Middle frontal gyrus (tissue), 1 donor: ENCODE results near the gene LRIG2.
A peak's percentile ranks its signal among the peaks of the same experiment; 100 is the strongest.
"Not testable (repeated sequence)": the region's sequence is repeated elsewhere in the genome, so short reads cannot be mapped to it uniquely, and the experiment has no call there.

Source experiments
- DNase-seq: peaks from one replicate; pipeline ENCODE4 v3.0.0-alpha.2; 2015; ENCODE audit warnings: low spot score; ENCODE audit errors: extremely low spot score

LRIG2 gene

GRCh38 chr1:113126207-113126606, 53.2 kb downstream of the LRIG2 start:
- no peak for DNase-seq

- no peak for DNase-seq
Observed at GRCh38 chr1:113128116-113128515, 55.1 kb downstream of the LRIG2 start.

- DNase-seq = no peak
Observed at GRCh38 chr1:113129529-113130185, 56.7 kb downstream of the LRIG2 start.

- no peak for DNase-seq
Observed at GRCh38 chr1:113133038-113133437, 60.0 kb downstream of the LRIG2 start.

- DNase-seq = no peak
Observed at GRCh38 chr1:113133759-113134158, 60.8 kb downstream of the LRIG2 start.

GRCh38 chr1:113135460-113135859, 62.5 kb downstream of the LRIG2 start:
- DNase-seq = no peak

- DNase-seq = no peak
Observed at GRCh38 chr1:113136476-113136875, 63.5 kb downstream of the LRIG2 start.

GRCh38 chr1:113137563-113137962, 64.6 kb downstream of the LRIG2 start:
- DNase-seq = no peak

GRCh38 chr1:113138778-113139177, 65.8 kb downstream of the LRIG2 start:
- DNase-seq = no peak

GRCh38 chr1:113140176-113140575, 67.2 kb downstream of the LRIG2 start:
- no peak for DNase-seq

- DNase-seq = peak; percentile 62
Observed at GRCh38 chr1:113140588-113141446, 67.8 kb downstream of the LRIG2 start.

- no peak for DNase-seq
Observed at GRCh38 chr1:113141650-113142473, 68.9 kb downstream of the LRIG2 start.

- DNase-seq = no peak
Observed at GRCh38 chr1:113142791-113143190, 69.8 kb downstream of the LRIG2 start.

GRCh38 chr1:113146242-113147072, 73.5 kb downstream of the LRIG2 start:
- DNase-seq = no peak

- DNase-seq = no peak
Observed at GRCh38 chr1:113147073-113147625, 74.2 kb downstream of the LRIG2 start.

GRCh38 chr1:113147826-113148225, 74.8 kb downstream of the LRIG2 start:
- no peak for DNase-seq

- not testable (repeated sequence) for DNase-seq
Observed at GRCh38 chr1:113150494-113150893, 77.5 kb downstream of the LRIG2 start.

- no peak for DNase-seq
Observed at GRCh38 chr1:113153116-113153803, 80.3 kb downstream of the LRIG2 start.

- DNase-seq = no peak
Observed at GRCh38 chr1:113156368-113156767, 83.4 kb downstream of the LRIG2 start.

GRCh38 chr1:113158743-113159142, 85.7 kb downstream of the LRIG2 start:
- DNase-seq = not testable (repeated sequence)
